SK-N-SH (cell line): ENCODE results near the gene PLSCR1. TPM values are rescaled to one million over a fixed set of nuclear protein-coding genes. Genes with fewer than 3 reads are reported as not detected.

Experiments
- CTCF ChIA-PET: fragments of 300-600, 350-600 bp; formaldehyde crosslinking; extraction: SDS; loops from one replicate; lab custom pipeline; 2021; lab: Yijun Ruan, JAX
- POLR2A ChIA-PET: fragments of 350-600 bp; sonication (Branson Sonifier 250); formaldehyde crosslinking; extraction: SDS; loops from one replicate; lab custom pipeline; 2020; ENCODE audit warnings: antibody characterized with exemption, inconsistent platforms; lab: Yijun Ruan, JAX
- DNase-seq: peaks from one replicate; pipeline ENCODE4 v3.0.0; 2012
- H2AFZ ChIP-seq: fragments of 200-600 bp; sonication (generic); 2 replicates; pipeline ENCODE4 v1.8.1; 2016; ENCODE audit warnings: antibody characterized with exemption, mild to moderate bottlenecking, low read depth
- H3F3A ChIP-seq: fragments of 200-600 bp; sonication (generic); replicated peaks from 2 replicates; pipeline ENCODE3; 2016; ENCODE audit warnings: antibody characterized with exemption, mild to moderate bottlenecking; ENCODE audit not compliant: insufficient read depth
- H3K27ac ChIP-seq, 2 experiments: fragments of 200-500 bp in 1 of 2; fragments of 200-600 bp in 1 of 2; sonication (Bioruptor generic) in 1 of 2; sonication (generic), shearing (Covaris generic) in 1 of 2; 2 replicates each; pipeline versions ENCODE4 v1.5.1 to v1.6.1; 2014 to 2016; ENCODE audit warnings: low read depth in 2 of 2, inconsistent platforms in 1 of 2, low read length in 1 of 2, mild to moderate bottlenecking in 1 of 2, mixed read lengths in 1 of 2
- H3K27me3 ChIP-seq: fragments of 200-600 bp; sonication (generic), shearing (Covaris generic); 2 replicates; pipeline ENCODE4 v1.6.1; 2016; ENCODE audit warnings: mixed run types; ENCODE audit not compliant: insufficient read depth
- H3K36me3 ChIP-seq, 2 experiments: fragments of 200-500 bp in 1 of 2; fragments of 200-600 bp in 1 of 2; sonication (Bioruptor generic) in 1 of 2; sonication (generic) in 1 of 2; replicated peaks in 1 of 2; 2 replicates each; pipeline versions ENCODE3 to v1.5.1; 2014 to 2016; ENCODE audit warnings: low read length in 1 of 2, mild to moderate bottlenecking in 1 of 2; ENCODE audit not compliant: insufficient read depth in 2 of 2, control insufficient read depth in 1 of 2
- H3K4me1 ChIP-seq, 2 experiments: fragments of 200-500 bp in 1 of 2; fragments of 200-600 bp in 1 of 2; sonication (Bioruptor generic) in 1 of 2; sonication (generic), shearing (Covaris generic) in 1 of 2; 2 replicates each; pipeline versions ENCODE4 v1.5.1 to v1.6.1; 2014 to 2016; ENCODE audit warnings: low read depth in 1 of 2, low read length in 1 of 2, mixed run types in 1 of 2; ENCODE audit not compliant: insufficient read depth in 2 of 2, control insufficient read depth in 1 of 2
- H3K4me2 ChIP-seq: fragments of 200-600 bp; sonication (generic), shearing (Covaris generic); 2 replicates; pipeline ENCODE4 v1.6.1; 2017; ENCODE audit warnings: mixed run types
- H3K4me3 ChIP-seq, 2 experiments: fragments of 200-500 bp in 1 of 2; fragments of 200-600 bp in 1 of 2; sonication (Bioruptor generic) in 1 of 2; sonication (generic), shearing (Covaris generic) in 1 of 2; 2 replicates each; pipeline versions ENCODE4 v1.5.1 to v1.8.1; 2014 to 2016; ENCODE audit warnings: low read depth in 2 of 2, inconsistent platforms in 1 of 2, low read length in 1 of 2, mild to moderate bottlenecking in 1 of 2, mixed read lengths in 1 of 2, moderate library complexity in 1 of 2
- H3K79me2 ChIP-seq: fragments of 200-600 bp; sonication (generic); 2 replicates; pipeline ENCODE4 v1.8.1; 2017; ENCODE audit warnings: mild to moderate bottlenecking; ENCODE audit not compliant: insufficient read depth
- H3K9ac ChIP-seq: fragments of 200-600 bp; sonication (generic); 2 replicates; pipeline ENCODE4 v1.6.1; 2017; ENCODE audit warnings: mixed run types
- H3K9me2 ChIP-seq: fragments of 200-600 bp; sonication (generic); 2 replicates; pipeline ENCODE4 v1.6.1; 2017; ENCODE audit warnings: mixed run types
- H3K9me3 ChIP-seq: fragments of 200-600 bp; sonication (generic); 2 replicates; pipeline ENCODE4 v1.6.1; 2017; ENCODE audit warnings: mixed run types, mild to moderate bottlenecking, moderate library complexity
- H4K20me1 ChIP-seq: fragments of 200-600 bp; sonication (generic); 2 replicates; pipeline ENCODE4 v1.6.1; 2017; ENCODE audit warnings: mild to moderate bottlenecking, mixed run types; ENCODE audit not compliant: insufficient read depth
- EP300 ChIP-seq, 2 experiments: IDR thresholded peaks; 2 replicates each; pipeline versions ENCODE4 v1.4.0 to v1.6.1; 2012; ENCODE audit warnings: borderline replicate concordance in 1 of 2, low read depth in 1 of 2, low read length in 1 of 2
- EZH2phosphoT487 ChIP-seq: fragments of 200-600 bp; sonication (generic); IDR thresholded peaks from 2 replicates; pipeline ENCODE4 v1.6.1; 2017; ENCODE audit warnings: low read depth, mixed run types, mild to moderate bottlenecking, antibody characterized with exemption, moderate library complexity, borderline replicate concordance
- FOSL2 ChIP-seq: IDR thresholded peaks from 2 replicates; pipeline ENCODE4 v1.4.0; 2012; ENCODE audit warnings: low read depth, mild to moderate bottlenecking, moderate library complexity, borderline replicate concordance
- FOXJ3 ChIP-seq: sonication (generic); formaldehyde crosslinking; IDR thresholded peaks from 2 replicates; pipeline ENCODE4 v1.5.1; 2020; ENCODE audit warnings: mild to moderate bottlenecking, missing genetic modification reagents
- FOXM1 ChIP-seq: IDR thresholded peaks from 2 replicates; pipeline ENCODE4 v1.4.0; 2012; ENCODE audit warnings: low read depth, mild to moderate bottlenecking
- GABPA ChIP-seq: IDR thresholded peaks from 2 replicates; pipeline ENCODE4 v1.4.0; 2012; ENCODE audit warnings: low read depth, mild to moderate bottlenecking
- JUND ChIP-seq: IDR thresholded peaks from 2 replicates; pipeline ENCODE4 v1.4.0; 2012
- MEF2A ChIP-seq: IDR thresholded peaks from 2 replicates; pipeline ENCODE4 v1.4.0; 2012; ENCODE audit warnings: low read depth, borderline replicate concordance
- MXI1 ChIP-seq: IDR thresholded peaks from 2 replicates; pipeline ENCODE4 v1.6.1; 2012; ENCODE audit warnings: mild to moderate bottlenecking, low read depth, low read length, improper control_type of control experiment
- NFIC ChIP-seq: IDR thresholded peaks from 2 replicates; pipeline ENCODE4 v1.4.0; 2012; ENCODE audit warnings: borderline replicate concordance
- NRF1 ChIP-seq: IDR thresholded peaks from 2 replicates; pipeline ENCODE4 v1.6.1; 2012; ENCODE audit warnings: low read depth, mild to moderate bottlenecking, low read length
- RAD21 ChIP-seq: IDR thresholded peaks from 2 replicates; pipeline ENCODE4 v1.6.1; 2012; ENCODE audit warnings: mild to moderate bottlenecking, low read length
- RCOR1 ChIP-seq: fragments of 150-350 bp; IDR thresholded peaks from 2 replicates; pipeline ENCODE4 v1.6.1; 2017; ENCODE audit warnings: antibody characterized with exemption, low read length
- SIN3A ChIP-seq: IDR thresholded peaks from 2 replicates; pipeline ENCODE4 v1.6.1; 2012; ENCODE audit warnings: low read depth, mild to moderate bottlenecking, low read length, moderate library complexity, borderline replicate concordance
- TAF1 ChIP-seq: IDR thresholded peaks from 2 replicates; pipeline ENCODE4 v1.6.1; 2012; ENCODE audit warnings: low read depth, mild to moderate bottlenecking, low read length, moderate library complexity, borderline replicate concordance
- TCF12 ChIP-seq: IDR thresholded peaks from 2 replicates; pipeline ENCODE4 v1.4.0; 2012
- TEAD4 ChIP-seq: IDR thresholded peaks from 2 replicates; pipeline ENCODE4 v1.4.0; 2012; ENCODE audit warnings: mild to moderate bottlenecking, borderline replicate concordance; ENCODE audit not compliant: insufficient read depth
- WGBS: methylation state at CpG from one replicate; pipeline ENCODE4 v1.1.6; 2017; ENCODE audit warnings: low lambda C conversion rate; 5-methylcytosine and 5-hydroxymethylcytosine counted together
- polyA plus RNA-seq, 3 experiments: library from polyadenylated mRNA; depleted of rRNA; stranded (reverse); fragments of >200 nt; gene quantifications; 2 replicates each; pipeline ENCODE4 v1.2.3, GENCODE V29; 2012
- TF ChIP-seq, protein P1 (sequence below): IDR thresholded peaks from 2 replicates; pipeline ENCODE4; 2012
- TF ChIP-seq, protein P2 (sequence below): fragments of 200-600 bp; sonication (generic); IDR thresholded peaks from 2 replicates; pipeline ENCODE4 v1.6.1; 2017; ENCODE audit warnings: antibody characterized with exemption, mild to moderate bottlenecking, moderate library complexity
- TF ChIP-seq, protein P3 (sequence below): fragments of 150-350 bp; IDR thresholded peaks from 2 replicates; pipeline ENCODE4 v1.6.1; 2016; ENCODE audit warnings: mild to moderate bottlenecking, low read depth, low read length
- TF ChIP-seq, protein P4 (sequence below): IDR thresholded peaks from 2 replicates; pipeline ENCODE4 v1.4.0; 2012; ENCODE audit warnings: low read depth
- TF ChIP-seq, protein P5 (sequence below): IDR thresholded peaks from 2 replicates; pipeline ENCODE4 v1.6.1; 2012; ENCODE audit warnings: mild to moderate bottlenecking, low read depth, low read length, moderate library complexity
- TF ChIP-seq, protein P6 (sequence below): IDR thresholded peaks from 2 replicates; pipeline ENCODE4 v1.4.0; 2012; ENCODE audit warnings: low read depth, borderline replicate concordance

The PLSCR1 gene
- polyA plus RNA-seq, 1 of the 3 experiments (the other 2 are of a cell fraction): 10.9 TPM

DNA sequence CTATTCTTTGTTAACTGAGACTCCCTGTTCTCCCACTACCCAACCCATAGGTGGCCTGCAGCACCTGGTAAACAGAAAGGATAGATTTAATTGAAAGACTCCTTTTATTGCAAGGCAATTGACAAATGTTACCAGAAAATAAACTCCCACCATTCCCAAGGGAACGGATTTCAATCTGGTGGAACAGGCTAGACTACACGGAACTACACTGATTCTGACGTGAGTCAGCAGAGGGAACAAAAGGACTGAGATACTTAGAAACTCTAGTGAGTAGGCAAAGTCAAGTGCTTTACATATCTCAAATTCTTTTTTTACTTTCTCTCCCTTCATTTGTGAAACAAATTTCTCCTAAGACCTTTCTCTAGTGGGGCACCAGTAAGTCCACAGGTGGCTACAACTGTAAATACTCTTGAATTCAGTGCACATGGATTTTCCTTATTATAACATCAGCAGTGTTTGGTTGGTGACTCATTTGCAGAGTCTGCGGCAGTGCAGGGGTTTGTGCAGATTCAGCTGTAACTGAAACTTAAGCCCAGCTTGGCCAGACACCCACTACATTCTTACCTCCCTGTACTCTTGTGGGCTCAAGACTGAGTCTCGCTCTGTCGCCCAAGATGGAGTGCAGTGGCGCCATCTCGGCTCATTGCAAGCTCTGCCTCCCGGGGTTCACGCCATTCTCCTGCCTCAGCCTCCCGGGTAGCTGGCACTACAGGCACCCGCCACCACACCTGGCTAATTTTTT lies 40.8 kb downstream of the PLSCR1 start:
- peak overlapping the region; percentile 90 for H2AFZ ChIP-seq
- DNase-seq: no peak
- H3K9ac ChIP-seq: peak overlapping the region; percentile 55
- peaks cover 0 to 34% of the 10 kb centered on the region in 2 experiments; a peak in 1 of 4 replicates for H3K4me1 ChIP-seq
- H3K4me2 ChIP-seq: peak overlapping the region; percentile 22
- 14% methylated on average over 7 of the region's 12 CpGs for WGBS
- peaks cover 28% of the 10 kb centered on the region for H3F3A ChIP-seq
- no peaks in the 10 kb centered on the region for H3K9me3 ChIP-seq
- H3K79me2 ChIP-seq: no peaks in the 10 kb centered on the region
- no peaks in the 10 kb centered on the region for H3K36me3 ChIP-seq
- H3K27ac ChIP-seq: peak overlapping the region in 1 of 2 experiments; percentile 91; a peak in 2 of 4 replicates
- H4K20me1 ChIP-seq: no peaks in the 10 kb centered on the region
- ChIA-PET POLR2A (no interaction called here), CTCF (no interaction called here)
- no peaks in the 10 kb centered on the region for H3K9me2 ChIP-seq
- H3K27me3 ChIP-seq: no peaks in the 10 kb centered on the region
- H3K4me3 ChIP-seq: peak overlapping the region in 1 of 2 experiments; percentile 33; a peak in 1 of 4 replicates
- TF ChIP-seq, protein P1, sequence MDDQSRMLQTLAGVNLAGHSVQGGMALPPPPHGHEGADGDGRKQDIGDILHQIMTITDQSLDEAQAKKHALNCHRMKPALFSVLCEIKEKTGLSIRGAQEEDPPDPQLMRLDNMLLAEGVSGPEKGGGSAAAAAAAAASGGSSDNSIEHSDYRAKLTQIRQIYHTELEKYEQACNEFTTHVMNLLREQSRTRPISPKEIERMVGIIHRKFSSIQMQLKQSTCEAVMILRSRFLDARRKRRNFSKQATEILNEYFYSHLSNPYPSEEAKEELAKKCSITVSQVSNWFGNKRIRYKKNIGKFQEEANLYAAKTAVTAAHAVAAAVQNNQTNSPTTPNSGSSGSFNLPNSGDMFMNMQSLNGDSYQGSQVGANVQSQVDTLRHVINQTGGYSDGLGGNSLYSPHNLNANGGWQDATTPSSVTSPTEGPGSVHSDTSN: peak; percentile 41
- TF ChIP-seq, protein P2, sequence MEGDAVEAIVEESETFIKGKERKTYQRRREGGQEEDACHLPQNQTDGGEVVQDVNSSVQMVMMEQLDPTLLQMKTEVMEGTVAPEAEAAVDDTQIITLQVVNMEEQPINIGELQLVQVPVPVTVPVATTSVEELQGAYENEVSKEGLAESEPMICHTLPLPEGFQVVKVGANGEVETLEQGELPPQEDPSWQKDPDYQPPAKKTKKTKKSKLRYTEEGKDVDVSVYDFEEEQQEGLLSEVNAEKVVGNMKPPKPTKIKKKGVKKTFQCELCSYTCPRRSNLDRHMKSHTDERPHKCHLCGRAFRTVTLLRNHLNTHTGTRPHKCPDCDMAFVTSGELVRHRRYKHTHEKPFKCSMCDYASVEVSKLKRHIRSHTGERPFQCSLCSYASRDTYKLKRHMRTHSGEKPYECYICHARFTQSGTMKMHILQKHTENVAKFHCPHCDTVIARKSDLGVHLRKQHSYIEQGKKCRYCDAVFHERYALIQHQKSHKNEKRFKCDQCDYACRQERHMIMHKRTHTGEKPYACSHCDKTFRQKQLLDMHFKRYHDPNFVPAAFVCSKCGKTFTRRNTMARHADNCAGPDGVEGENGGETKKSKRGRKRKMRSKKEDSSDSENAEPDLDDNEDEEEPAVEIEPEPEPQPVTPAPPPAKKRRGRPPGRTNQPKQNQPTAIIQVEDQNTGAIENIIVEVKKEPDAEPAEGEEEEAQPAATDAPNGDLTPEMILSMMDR: peak; percentile 24; the same call in 1 of the 2 replicates
- TF ChIP-seq GABPA (no peak), TCF12 (peak; percentile 69), FOSL2 (peak; percentile 84), EZH2phosphoT487 (no peak), JUND (peak; percentile 67), RCOR1 (no peak), MEF2A (no peak), TAF1 (peak; percentile 14; the same call in 1 of the 2 replicates), RAD21 (no peak), NRF1 (no peak), FOXJ3 (CRISPR knock-in tag) (no peak), SIN3A (no peak), TEAD4 (no peak), NFIC (peak; percentile 55; the same call in 1 of the 2 replicates), FOXM1 (no peak), MXI1 (no peak), EP300 (IDR thresholded peaks at IDR 0.05; ENCODE audit: borderline replicate concordance in 1 of 2, low read depth in 1 of 2, low read length in 1 of 2) (peak in 1 of 2 experiments; percentile 49; a peak in 1 of 4 replicates)
- TF ChIP-seq, protein P3, sequence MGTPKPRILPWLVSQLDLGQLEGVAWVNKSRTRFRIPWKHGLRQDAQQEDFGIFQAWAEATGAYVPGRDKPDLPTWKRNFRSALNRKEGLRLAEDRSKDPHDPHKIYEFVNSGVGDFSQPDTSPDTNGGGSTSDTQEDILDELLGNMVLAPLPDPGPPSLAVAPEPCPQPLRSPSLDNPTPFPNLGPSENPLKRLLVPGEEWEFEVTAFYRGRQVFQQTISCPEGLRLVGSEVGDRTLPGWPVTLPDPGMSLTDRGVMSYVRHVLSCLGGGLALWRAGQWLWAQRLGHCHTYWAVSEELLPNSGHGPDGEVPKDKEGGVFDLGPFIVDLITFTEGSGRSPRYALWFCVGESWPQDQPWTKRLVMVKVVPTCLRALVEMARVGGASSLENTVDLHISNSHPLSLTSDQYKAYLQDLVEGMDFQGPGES: no peak
- TF ChIP-seq, protein P4, sequence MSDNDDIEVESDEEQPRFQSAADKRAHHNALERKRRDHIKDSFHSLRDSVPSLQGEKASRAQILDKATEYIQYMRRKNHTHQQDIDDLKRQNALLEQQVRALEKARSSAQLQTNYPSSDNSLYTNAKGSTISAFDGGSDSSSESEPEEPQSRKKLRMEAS: peak; percentile 65
- TF ChIP-seq, protein P5, sequence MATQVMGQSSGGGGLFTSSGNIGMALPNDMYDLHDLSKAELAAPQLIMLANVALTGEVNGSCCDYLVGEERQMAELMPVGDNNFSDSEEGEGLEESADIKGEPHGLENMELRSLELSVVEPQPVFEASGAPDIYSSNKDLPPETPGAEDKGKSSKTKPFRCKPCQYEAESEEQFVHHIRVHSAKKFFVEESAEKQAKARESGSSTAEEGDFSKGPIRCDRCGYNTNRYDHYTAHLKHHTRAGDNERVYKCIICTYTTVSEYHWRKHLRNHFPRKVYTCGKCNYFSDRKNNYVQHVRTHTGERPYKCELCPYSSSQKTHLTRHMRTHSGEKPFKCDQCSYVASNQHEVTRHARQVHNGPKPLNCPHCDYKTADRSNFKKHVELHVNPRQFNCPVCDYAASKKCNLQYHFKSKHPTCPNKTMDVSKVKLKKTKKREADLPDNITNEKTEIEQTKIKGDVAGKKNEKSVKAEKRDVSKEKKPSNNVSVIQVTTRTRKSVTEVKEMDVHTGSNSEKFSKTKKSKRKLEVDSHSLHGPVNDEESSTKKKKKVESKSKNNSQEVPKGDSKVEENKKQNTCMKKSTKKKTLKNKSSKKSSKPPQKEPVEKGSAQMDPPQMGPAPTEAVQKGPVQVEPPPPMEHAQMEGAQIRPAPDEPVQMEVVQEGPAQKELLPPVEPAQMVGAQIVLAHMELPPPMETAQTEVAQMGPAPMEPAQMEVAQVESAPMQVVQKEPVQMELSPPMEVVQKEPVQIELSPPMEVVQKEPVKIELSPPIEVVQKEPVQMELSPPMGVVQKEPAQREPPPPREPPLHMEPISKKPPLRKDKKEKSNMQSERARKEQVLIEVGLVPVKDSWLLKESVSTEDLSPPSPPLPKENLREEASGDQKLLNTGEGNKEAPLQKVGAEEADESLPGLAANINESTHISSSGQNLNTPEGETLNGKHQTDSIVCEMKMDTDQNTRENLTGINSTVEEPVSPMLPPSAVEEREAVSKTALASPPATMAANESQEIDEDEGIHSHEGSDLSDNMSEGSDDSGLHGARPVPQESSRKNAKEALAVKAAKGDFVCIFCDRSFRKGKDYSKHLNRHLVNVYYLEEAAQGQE: 0 out of 2 replicates have a peak, but pooled peaks have one; percentile 26
- TF ChIP-seq, protein P6, sequence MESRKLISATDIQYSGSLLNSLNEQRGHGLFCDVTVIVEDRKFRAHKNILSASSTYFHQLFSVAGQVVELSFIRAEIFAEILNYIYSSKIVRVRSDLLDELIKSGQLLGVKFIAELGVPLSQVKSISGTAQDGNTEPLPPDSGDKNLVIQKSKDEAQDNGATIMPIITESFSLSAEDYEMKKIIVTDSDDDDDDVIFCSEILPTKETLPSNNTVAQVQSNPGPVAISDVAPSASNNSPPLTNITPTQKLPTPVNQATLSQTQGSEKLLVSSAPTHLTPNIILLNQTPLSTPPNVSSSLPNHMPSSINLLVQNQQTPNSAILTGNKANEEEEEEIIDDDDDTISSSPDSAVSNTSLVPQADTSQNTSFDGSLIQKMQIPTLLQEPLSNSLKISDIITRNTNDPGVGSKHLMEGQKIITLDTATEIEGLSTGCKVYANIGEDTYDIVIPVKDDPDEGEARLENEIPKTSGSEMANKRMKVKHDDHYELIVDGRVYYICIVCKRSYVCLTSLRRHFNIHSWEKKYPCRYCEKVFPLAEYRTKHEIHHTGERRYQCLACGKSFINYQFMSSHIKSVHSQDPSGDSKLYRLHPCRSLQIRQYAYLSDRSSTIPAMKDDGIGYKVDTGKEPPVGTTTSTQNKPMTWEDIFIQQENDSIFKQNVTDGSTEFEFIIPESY: no peak
